ENCODE measurements around the gene ZFAND2A. TPM values are rescaled to one million over a fixed set of nuclear protein-coding genes. Genes with fewer than 3 reads are reported as not detected.

Gene ZFAND2A
- total RNA-seq, 4 donors from 2014 or later: 17.8 to 27.0 (median 22.3) TPM

DNA sequence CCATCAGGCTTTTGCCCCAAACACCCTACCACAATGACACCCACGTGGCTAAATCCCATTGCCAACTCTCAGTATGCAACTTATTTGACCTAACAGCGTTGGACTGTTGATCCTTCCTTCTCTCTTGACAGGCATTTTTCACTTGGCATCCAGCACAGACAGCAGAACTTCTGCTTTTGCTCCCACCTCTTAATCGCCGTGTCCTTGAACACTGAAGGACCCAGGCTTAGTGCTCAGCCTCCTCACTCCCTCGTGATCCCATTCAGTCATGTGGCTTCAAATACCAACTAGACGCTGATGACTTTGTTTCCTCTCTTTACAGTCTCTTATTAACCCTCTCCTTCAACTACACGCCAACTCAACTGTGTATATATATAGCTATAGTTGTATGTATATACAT, 25.0 kb downstream of the ZFAND2A start:
- H3K27ac ChIP-seq: no peak overlapping the region
- DNase-seq (ENCODE audit: low spot score in 2 of 2): no peak

GRCh38 chr7:1131471-1132265, 28.3 kb downstream of the ZFAND2A start:
- no peak for DNase-seq (ENCODE audit: low spot score in 2 of 2)
- no peaks in the 10 kb centered on the region for H3K27me3 ChIP-seq
- H3K4me1 ChIP-seq: peaks cover under 1% of the 10 kb centered on the region
- 85% methylated on average over 2 of the region's 2 CpGs for WGBS
- H3K36me3 ChIP-seq: no peaks in the 10 kb centered on the region
- H3K9me3 ChIP-seq: no peaks in the 10 kb centered on the region
- TF ChIP-seq, protein P1, sequence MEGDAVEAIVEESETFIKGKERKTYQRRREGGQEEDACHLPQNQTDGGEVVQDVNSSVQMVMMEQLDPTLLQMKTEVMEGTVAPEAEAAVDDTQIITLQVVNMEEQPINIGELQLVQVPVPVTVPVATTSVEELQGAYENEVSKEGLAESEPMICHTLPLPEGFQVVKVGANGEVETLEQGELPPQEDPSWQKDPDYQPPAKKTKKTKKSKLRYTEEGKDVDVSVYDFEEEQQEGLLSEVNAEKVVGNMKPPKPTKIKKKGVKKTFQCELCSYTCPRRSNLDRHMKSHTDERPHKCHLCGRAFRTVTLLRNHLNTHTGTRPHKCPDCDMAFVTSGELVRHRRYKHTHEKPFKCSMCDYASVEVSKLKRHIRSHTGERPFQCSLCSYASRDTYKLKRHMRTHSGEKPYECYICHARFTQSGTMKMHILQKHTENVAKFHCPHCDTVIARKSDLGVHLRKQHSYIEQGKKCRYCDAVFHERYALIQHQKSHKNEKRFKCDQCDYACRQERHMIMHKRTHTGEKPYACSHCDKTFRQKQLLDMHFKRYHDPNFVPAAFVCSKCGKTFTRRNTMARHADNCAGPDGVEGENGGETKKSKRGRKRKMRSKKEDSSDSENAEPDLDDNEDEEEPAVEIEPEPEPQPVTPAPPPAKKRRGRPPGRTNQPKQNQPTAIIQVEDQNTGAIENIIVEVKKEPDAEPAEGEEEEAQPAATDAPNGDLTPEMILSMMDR (IDR thresholded peaks at IDR 0.05): no peak
- TF ChIP-seq EP300 (IDR thresholded peaks at IDR 0.05) (no peak), POLR2A (IDR thresholded peaks at IDR 0.05) (no peak), POLR2AphosphoS5 (IDR thresholded peaks at IDR 0.05) (no peak)
- no peak overlapping the region for H3K27ac ChIP-seq
- H3K4me3 ChIP-seq: no peak overlapping the region

More for the DNA sequence above, 25.0 kb downstream of the ZFAND2A start:
- WGBS: 81% methylated on average over 7 of the region's 7 CpGs
- TF ChIP-seq, protein P1 (IDR thresholded peaks at IDR 0.05): no peak
- no peak for TF ChIP-seq POLR2A (IDR thresholded peaks at IDR 0.05)
- TF ChIP-seq EP300 (IDR thresholded peaks at IDR 0.05): no peak
- TF ChIP-seq POLR2AphosphoS5 (IDR thresholded peaks at IDR 0.05): no peak
- Histone ChIP-seq H3K27me3 (no peaks in the 10 kb centered on the region), H3K4me3 (no peak overlapping the region), H3K9me3 (no peaks in the 10 kb centered on the region), H3K36me3 (no peaks in the 10 kb centered on the region), H3K4me1 (peaks cover 15% of the 10 kb centered on the region)

GRCh38 chr7:1130021-1130990, 29.7 kb downstream of the ZFAND2A start:
- H3K27me3 ChIP-seq: no peaks in the 10 kb centered on the region
- WGBS: 91% methylated on average over 14 of the region's 26 CpGs
- H3K9me3 ChIP-seq: no peaks in the 10 kb centered on the region
- H3K27ac ChIP-seq: no peak overlapping the region
- TF ChIP-seq, protein P1 (IDR thresholded peaks at IDR 0.05): no peak
- TF ChIP-seq POLR2A (IDR thresholded peaks at IDR 0.05) (no peak), EP300 (IDR thresholded peaks at IDR 0.05) (no peak), POLR2AphosphoS5 (IDR thresholded peaks at IDR 0.05) (no peak)
- H3K4me3 ChIP-seq: no peak overlapping the region
- no peaks in the 10 kb centered on the region for H3K36me3 ChIP-seq
- H3K4me1 ChIP-seq: no peaks in the 10 kb centered on the region
- no peak for DNase-seq (ENCODE audit: low spot score in 2 of 2)

DNA sequence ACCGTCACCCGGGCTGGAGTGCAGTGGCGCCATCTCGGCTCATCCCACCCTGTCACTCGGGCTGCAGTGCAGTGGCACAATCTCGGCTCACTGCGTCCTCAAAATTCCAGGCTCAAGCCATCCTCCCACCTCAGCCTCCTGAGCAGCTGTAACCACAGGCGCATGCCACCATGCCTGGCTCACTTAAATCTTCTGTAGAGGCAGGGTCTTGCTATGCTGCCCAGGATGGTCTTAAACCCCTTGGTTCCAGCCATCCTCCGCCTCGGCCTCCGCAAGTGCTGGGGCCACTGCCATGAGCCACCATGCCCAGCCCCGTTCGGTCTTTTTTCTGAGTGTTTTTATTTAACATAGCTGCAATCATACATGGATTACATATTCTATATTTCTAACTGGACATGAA, 30.6 kb downstream of the ZFAND2A start:
- no peak for DNase-seq (ENCODE audit: low spot score in 2 of 2)
- Histone ChIP-seq H3K27ac (no peak overlapping the region), H3K36me3 (no peaks in the 10 kb centered on the region), H3K27me3 (no peaks in the 10 kb centered on the region), H3K9me3 (no peaks in the 10 kb centered on the region), H3K4me3 (no peak overlapping the region), H3K4me1 (peaks cover 8% of the 10 kb centered on the region)
- WGBS: 95% methylated on average over 11 of the region's 13 CpGs
- no peak for TF ChIP-seq POLR2AphosphoS5 (IDR thresholded peaks at IDR 0.05)
- no peak for TF ChIP-seq POLR2A (IDR thresholded peaks at IDR 0.05)
- TF ChIP-seq, protein P1 (IDR thresholded peaks at IDR 0.05): no peak
- TF ChIP-seq EP300 (IDR thresholded peaks at IDR 0.05): no peak

- no peak for DNase-seq (ENCODE audit: low spot score in 2 of 2)
- no peak for TF ChIP-seq POLR2A (IDR thresholded peaks at IDR 0.05)
- no peak for TF ChIP-seq POLR2AphosphoS5 (IDR thresholded peaks at IDR 0.05)
- TF ChIP-seq, protein P1 (IDR thresholded peaks at IDR 0.05): no peak
- TF ChIP-seq EP300 (IDR thresholded peaks at IDR 0.05): no peak
- Histone ChIP-seq H3K27ac (no peak overlapping the region), H3K4me1 (peaks cover 17% of the 10 kb centered on the region), H3K36me3 (no peaks in the 10 kb centered on the region), H3K27me3 (no peaks in the 10 kb centered on the region), H3K9me3 (no peaks in the 10 kb centered on the region), H3K4me3 (no peak overlapping the region)
- WGBS: 95% methylated on average over 7 of the region's 7 CpGs
Observed at GRCh38 chr7:1127001-1127400, 33.0 kb downstream of the ZFAND2A start.

Measured in suprapubic skin (tissue), 4 donors.